AG09319 (cell line): Measurements from ENCODE around the gene TUBG1.

Experiments used
- DNase-seq: peaks from one replicate; pipeline ENCODE4 v3.0.0-alpha.2; 2010; ENCODE audit warnings: low read depth; ENCODE audit errors: extremely low read depth
- CTCF ChIP-seq: IDR thresholded peaks from 2 replicates; pipeline ENCODE4 v1.5.1; 2011; ENCODE audit warnings: low read depth, mild to moderate bottlenecking, inconsistent platforms, low read length, moderate library complexity

The TUBG1 gene

DNA sequence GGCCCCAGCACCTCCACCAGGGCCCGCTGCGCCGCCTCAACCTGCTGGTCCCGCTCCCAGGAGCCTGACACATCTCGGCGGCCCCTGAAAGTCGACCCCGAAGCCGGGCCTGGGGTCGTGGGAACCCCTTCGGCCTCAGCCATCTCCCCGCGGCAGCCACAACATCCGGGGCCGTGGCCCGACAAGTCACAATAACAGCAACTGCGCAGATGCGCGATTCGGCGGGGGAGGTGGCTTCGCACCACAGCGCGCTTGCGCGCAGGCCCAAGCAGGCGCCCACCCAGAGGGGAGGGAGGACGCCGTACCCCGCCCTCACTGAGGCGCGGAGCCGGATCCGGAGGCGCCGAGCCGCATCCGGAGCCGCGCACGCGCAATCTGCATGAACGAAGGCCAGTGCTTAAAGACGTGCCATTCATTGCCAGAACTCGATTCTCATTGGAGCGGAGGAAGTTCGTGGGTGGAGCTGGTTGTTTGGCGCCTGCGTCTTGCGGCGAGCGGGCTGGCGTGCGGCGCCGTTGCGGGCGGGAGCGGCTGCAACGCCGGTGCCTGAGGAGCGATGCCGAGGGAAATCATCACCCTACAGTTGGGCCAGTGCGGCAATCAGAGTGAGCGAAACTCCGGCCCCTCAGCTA lies at the start of gene TUBG1, which contains the start of gene RETREG3:
TSS of gene TUBG1 (plus strand) at position 502 of the 632 bp plus-strand sequence. CDS start at position 557, 55 bp downstream.
TSS of gene RETREG3 (minus strand) at position 193 of the 632 bp plus-strand sequence. CDS start at position 143, 50 bp downstream.
- DNase-seq = peak; percentile 98
- TF ChIP-seq CTCF = no peak; the same call in 1 of the 2 replicates

DNA sequence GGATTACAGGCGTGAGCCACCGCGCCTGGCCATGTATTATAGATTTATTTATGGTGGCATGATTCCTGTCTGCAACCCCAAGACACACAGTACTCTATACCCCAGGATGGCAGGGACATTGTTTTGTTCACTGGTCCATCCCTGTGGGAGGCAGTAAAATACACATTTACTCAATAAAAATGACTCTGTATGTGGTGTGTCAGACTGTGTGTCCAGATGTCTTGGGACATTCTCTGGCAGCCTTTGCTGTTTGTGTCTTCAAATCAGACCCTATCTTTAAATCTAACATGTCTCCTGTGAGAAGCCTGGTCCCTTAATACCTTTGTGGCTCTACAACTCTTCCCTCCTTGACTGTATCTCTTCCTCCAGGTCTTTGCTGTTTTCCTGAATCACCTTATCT lies 49.2 kb upstream of the TUBG1 start:
- no peak for DNase-seq
- no peak for TF ChIP-seq CTCF

DNA sequence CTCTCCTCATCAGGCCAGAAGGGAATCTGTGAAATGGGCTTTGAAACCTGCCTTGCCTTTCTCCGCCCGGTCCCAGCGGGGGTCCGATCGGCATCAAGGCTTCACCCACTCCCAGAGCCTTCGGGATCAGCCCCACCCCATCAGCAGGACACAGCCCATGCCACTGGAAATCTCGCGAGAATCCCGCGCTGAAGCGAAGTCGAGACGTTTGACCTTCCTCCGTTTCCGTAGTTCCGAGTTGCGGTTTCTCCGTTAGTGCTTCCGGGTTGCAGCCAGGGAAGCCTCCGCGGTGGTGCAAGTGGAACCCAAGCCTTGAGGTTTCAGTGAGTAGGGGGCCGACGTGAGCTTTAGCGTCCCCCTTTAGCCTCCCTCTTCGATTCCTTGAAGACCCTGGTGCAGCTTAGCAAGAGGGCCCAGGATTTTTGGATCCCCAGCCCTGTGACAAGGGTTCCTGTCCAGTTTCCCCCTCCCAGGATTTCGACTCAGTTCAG lies 47.5 kb upstream of the TUBG1 start, which contains the start of gene COASY:
TSS of gene COASY (plus strand) at position 252 of the 491 bp plus-strand sequence. CDS start 475 bp downstream, outside the sequence.
- peak; percentile 95 for DNase-seq
- TF ChIP-seq CTCF = no peak

GRCh38 chr17:42562388-42563142 lies 46.9 kb upstream of the TUBG1 start:
- no peak for DNase-seq
- no peak for TF ChIP-seq CTCF

DNA sequence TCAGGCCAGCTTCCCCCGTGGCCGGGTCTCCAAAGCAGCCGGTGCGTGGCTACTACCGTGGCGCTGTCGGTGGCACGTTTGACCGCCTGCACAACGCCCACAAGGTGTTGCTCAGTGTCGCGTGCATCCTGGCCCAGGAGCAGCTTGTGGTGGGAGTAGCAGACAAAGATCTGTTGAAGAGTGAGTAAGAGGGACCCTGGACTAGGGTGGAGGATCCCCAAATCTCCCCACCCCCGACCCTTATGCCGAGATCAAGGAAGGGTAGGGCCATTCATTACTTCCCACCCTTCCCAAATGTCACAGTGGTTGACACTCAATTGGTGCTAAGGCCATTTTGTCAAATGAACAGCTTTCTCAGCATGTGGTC lies 46.4 kb upstream of the TUBG1 start:
- TF ChIP-seq CTCF = no peak
- no peak for DNase-seq

DNA sequence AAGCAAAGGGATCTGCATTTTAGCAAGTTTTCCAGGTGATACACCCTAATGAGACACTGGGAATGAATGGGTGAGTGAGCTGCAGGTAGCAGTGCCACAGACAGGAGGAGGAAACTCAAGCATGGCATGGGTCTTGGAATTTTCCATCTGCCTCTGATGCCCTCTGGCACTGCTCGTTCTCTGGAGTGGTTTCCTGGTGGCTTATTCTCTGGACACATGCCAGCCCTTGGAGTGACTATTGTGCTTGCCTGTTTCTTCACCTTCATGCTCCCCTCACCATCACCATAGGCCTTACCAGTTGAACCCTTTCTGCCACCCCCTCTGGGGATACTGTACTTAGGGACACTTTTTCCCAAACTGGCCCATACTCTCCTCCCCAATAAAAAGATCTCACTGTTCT lies 45.9 kb upstream of the TUBG1 start:
- no peak for TF ChIP-seq CTCF
- DNase-seq = no peak

DNA sequence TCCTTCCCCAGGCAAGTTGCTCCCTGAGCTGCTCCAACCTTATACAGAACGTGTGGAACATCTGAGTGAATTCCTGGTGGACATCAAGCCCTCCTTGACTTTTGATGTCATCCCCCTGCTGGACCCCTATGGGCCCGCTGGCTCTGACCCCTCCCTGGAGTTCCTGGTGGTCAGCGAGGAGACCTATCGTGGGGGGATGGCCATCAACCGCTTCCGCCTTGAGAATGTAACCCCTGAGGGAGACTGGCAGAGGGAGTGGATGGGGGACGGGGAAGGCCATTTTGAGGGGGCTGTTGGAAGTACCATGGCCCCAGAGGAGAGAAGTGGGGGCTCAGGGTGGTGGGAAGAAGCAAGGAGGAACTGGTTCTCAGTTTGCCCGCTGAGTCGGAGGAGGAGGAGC lies 45.5 kb upstream of the TUBG1 start:
- no peak for DNase-seq
- TF ChIP-seq CTCF = no peak
